Measurements from ENCODE around the gene VAPB.

The VAPB gene

DNA sequence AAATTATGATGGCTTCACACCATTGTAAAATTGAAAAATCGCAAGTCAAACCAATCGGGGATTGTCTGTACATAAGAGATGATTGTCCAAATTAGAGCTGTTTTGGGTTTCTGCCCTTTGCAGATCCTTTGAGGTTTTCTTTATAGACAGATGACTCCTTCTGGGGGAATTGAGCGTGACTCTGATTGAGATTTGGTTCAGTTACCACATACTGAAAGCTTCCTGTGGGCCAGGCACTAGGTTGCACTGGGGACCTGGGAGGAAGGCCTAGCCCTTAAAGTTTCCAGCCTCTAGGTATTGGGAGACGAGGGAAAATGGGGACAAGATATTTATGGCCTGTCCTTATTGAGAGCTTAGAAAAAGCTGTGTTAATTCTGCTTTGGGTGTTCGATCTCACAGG lies 9.2 kb downstream of the VAPB start:
- no peak for DNase-seq (ENCODE audit: low read depth in 1 of 2, low spot score in 1 of 2)
- Histone ChIP-seq H3K27ac (replicated peaks) (no peak overlapping the region), H3K4me3 (replicated peaks; ENCODE audit: insufficient read depth, low read length) (no peak overlapping the region), H3K27me3 (ENCODE audit: insufficient read depth, poor library complexity, severe bottlenecking) (no peaks in the 10 kb centered on the region)
- TF ChIP-seq REST (IDR thresholded peaks at IDR 0.05; ENCODE audit: insufficient replicate concordance, low read depth) (no peak), SPI1 (IDR thresholded peaks at IDR 0.05; ENCODE audit: borderline replicate concordance, low read depth) (no peak), POLR2AphosphoS5 (IDR thresholded peaks at IDR 0.05; ENCODE audit: low read depth) (no peak), GABPA (IDR thresholded peaks at IDR 0.05; ENCODE audit: low read depth) (no peak)
- TF ChIP-seq, protein P1, sequence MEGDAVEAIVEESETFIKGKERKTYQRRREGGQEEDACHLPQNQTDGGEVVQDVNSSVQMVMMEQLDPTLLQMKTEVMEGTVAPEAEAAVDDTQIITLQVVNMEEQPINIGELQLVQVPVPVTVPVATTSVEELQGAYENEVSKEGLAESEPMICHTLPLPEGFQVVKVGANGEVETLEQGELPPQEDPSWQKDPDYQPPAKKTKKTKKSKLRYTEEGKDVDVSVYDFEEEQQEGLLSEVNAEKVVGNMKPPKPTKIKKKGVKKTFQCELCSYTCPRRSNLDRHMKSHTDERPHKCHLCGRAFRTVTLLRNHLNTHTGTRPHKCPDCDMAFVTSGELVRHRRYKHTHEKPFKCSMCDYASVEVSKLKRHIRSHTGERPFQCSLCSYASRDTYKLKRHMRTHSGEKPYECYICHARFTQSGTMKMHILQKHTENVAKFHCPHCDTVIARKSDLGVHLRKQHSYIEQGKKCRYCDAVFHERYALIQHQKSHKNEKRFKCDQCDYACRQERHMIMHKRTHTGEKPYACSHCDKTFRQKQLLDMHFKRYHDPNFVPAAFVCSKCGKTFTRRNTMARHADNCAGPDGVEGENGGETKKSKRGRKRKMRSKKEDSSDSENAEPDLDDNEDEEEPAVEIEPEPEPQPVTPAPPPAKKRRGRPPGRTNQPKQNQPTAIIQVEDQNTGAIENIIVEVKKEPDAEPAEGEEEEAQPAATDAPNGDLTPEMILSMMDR (IDR thresholded peaks at IDR 0.05; ENCODE audit: insufficient read depth, low read length) = no peak

GRCh38 chr20:58399926-58400325 lies 10.9 kb downstream of the VAPB start:
- Histone ChIP-seq H3K27me3 (ENCODE audit: insufficient read depth, poor library complexity, severe bottlenecking) (no peaks in the 10 kb centered on the region), H3K4me3 (replicated peaks; ENCODE audit: insufficient read depth, low read length) (no peak overlapping the region), H3K27ac (replicated peaks) (no peak overlapping the region)
- TF ChIP-seq REST (IDR thresholded peaks at IDR 0.05; ENCODE audit: insufficient replicate concordance, low read depth) = no peak
- no peak for TF ChIP-seq POLR2AphosphoS5 (IDR thresholded peaks at IDR 0.05; ENCODE audit: low read depth)
- no peak for DNase-seq (ENCODE audit: low read depth in 1 of 2, low spot score in 1 of 2)

- TF ChIP-seq, protein P1 (IDR thresholded peaks at IDR 0.05; ENCODE audit: insufficient read depth, low read length) = no peak
- TF ChIP-seq REST (IDR thresholded peaks at IDR 0.05; ENCODE audit: insufficient replicate concordance, low read depth) (no peak), SPI1 (IDR thresholded peaks at IDR 0.05; ENCODE audit: borderline replicate concordance, low read depth) (no peak)
- DNase-seq (ENCODE audit: low read depth in 1 of 2, low spot score in 1 of 2) = no peak
- Histone ChIP-seq H3K27me3 (ENCODE audit: insufficient read depth, poor library complexity, severe bottlenecking) (no peaks in the 10 kb centered on the region), H3K27ac (replicated peaks) (no peak overlapping the region), H3K4me3 (replicated peaks; ENCODE audit: insufficient read depth, low read length) (no peak overlapping the region)
Measured at GRCh38 chr20:58401162-58401561, 12.1 kb downstream of the VAPB start.

- H3K27ac ChIP-seq (replicated peaks) = no peak overlapping the region
Measured at GRCh38 chr20:58402305-58402704, 13.3 kb downstream of the VAPB start.

More at GRCh38 chr20:58402305-58402704, 13.3 kb downstream of the VAPB start:
- Histone ChIP-seq H3K27me3 (ENCODE audit: insufficient read depth, poor library complexity, severe bottlenecking) (no peaks in the 10 kb centered on the region), H3K4me3 (replicated peaks; ENCODE audit: insufficient read depth, low read length) (no peak overlapping the region)
- no peak for TF ChIP-seq POLR2AphosphoS5 (IDR thresholded peaks at IDR 0.05; ENCODE audit: low read depth)
- TF ChIP-seq SPI1 (IDR thresholded peaks at IDR 0.05; ENCODE audit: borderline replicate concordance, low read depth) = no peak
- TF ChIP-seq, protein P1 (IDR thresholded peaks at IDR 0.05; ENCODE audit: insufficient read depth, low read length) = no peak
- TF ChIP-seq GABPA (IDR thresholded peaks at IDR 0.05; ENCODE audit: low read depth) = no peak
- DNase-seq (ENCODE audit: low read depth in 1 of 2, low spot score in 1 of 2) = no peak
